ENCODE data around the gene DDX43.
"Not testable (repeated sequence)": the region's sequence is repeated elsewhere in the genome, so short reads cannot be mapped to it uniquely, and the experiment has no call there.

DDX43 gene

GRCh38 chr6:73451223-73452106 lies 56.8 kb downstream of the DDX43 start:
- peak; percentile 54 for DNase-seq (ENCODE audit: low read depth)
- no peak for TF ChIP-seq CTCF (IDR thresholded peaks at IDR 0.05; ENCODE audit: low read depth, low read length, missing control alignments)
- H3K4me3 ChIP-seq (ENCODE audit: low read depth, low read length), result peak overlapping the region; percentile 65

DNA sequence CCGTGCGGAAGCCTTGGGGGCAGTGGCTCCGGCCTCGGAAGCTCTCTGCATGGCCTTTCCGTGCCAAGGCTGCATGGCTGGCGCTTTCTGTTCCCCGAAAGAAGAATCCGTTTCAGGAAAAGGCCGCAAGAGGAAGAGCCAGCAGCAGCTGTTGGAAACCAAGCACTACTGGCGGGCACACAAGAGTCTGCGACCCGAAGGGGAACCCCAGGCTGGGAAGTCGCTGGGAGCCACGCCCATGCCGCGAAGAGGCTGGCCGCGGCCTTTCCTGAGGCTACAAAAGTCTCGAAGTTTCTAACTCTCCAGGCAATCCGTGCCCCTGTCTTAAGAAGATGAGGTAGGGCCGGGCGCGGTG lies 57.5 kb downstream of the DDX43 start, which contains the start of gene CGAS:
TSS of gene CGAS (minus strand) at position 191 of the 355 bp plus-strand sequence. CDS start at position 75, 116 bp downstream.
- TF ChIP-seq CTCF (IDR thresholded peaks at IDR 0.05; ENCODE audit: low read depth, low read length, missing control alignments), result no peak
- peak within 1 kb of the TSS; percentile 65 for H3K4me3 ChIP-seq (ENCODE audit: low read depth, low read length)

DNA sequence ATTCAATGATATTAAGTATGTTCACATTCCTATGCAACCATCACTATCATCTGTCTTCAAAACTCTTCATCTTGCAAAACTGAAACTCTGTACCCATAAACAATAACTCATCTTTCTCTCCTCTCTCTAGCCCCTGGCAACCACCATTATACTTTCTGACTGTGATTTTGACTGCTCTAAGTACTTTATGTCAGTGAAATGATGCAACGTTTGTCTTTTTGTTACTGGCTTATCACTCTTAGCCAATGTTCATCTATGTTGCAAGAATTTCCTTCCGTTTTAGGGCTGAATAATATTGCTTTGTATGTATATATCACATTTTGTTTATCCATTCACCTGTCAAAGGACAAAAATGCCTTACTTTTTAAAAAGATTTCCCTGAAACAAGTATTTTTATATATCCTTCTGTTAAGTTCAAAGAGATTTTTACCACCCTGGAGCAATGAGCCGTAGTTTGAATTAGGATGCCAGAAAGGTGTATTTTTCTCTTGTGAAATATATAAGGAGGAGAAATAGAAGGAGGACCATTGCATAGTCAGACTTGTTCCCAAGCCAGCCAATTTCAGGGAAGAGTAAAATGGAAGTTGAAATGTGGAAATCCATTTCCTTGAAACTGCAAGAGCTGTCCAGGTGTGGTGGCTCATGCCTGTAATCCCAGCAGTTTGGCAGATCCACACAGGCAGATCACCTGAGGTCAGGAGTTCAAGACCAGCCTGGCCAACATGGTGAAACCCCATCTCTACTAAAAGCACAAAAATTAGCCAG lies 61.4 kb downstream of the DDX43 start:
- TF ChIP-seq CTCF (IDR thresholded peaks at IDR 0.05; ENCODE audit: low read depth, low read length, missing control alignments), result no peak
- no peak for DNase-seq (ENCODE audit: low read depth)

More for the DNA sequence above, 57.5 kb downstream of the DDX43 start, which contains the start of gene CGAS:
- peak; percentile 64 for DNase-seq (ENCODE audit: low read depth)

GRCh38 chr6:73459474-73459873 lies 64.8 kb downstream of the DDX43 start:
- DNase-seq (ENCODE audit: low read depth); H3K4me3 ChIP-seq (ENCODE audit: low read depth, low read length): not testable (repeated sequence)

More for the DNA sequence above, 61.4 kb downstream of the DDX43 start:
- H3K4me3 ChIP-seq (ENCODE audit: low read depth, low read length), result no peak overlapping the region

GRCh38 chr6:73460056-73460455 lies 65.4 kb downstream of the DDX43 start:
- H3K4me3 ChIP-seq (ENCODE audit: low read depth, low read length), result no peak overlapping the region
- DNase-seq (ENCODE audit: low read depth), result no peak
- TF ChIP-seq CTCF (IDR thresholded peaks at IDR 0.05; ENCODE audit: low read depth, low read length, missing control alignments), result no peak

GRCh38 chr6:73461537-73462350 lies 67.1 kb downstream of the DDX43 start, which contains the start of gene MTO1:
Gene MTO1 (plus strand): TSS chr6:73461737. CDS start chr6:73461855, 118 bp downstream.
- no peak for TF ChIP-seq CTCF (IDR thresholded peaks at IDR 0.05; ENCODE audit: low read depth, low read length, missing control alignments)
- DNase-seq (ENCODE audit: low read depth), result peak; percentile 82
- peak within 1 kb of the TSS; percentile 88 for H3K4me3 ChIP-seq (ENCODE audit: low read depth, low read length)
